Measurements from ENCODE around the gene TMEM220. TPM values are rescaled to one million over a fixed set of nuclear protein-coding genes. Genes with fewer than 3 reads are reported as not detected.

TMEM220 gene
- total RNA-seq, 1 experiment from 2014 or later = 4.0 TPM

- H3K27ac Mint-ChIP-seq = no peak overlapping the region
- ChIA-PET CTCF (interaction anchor here (0.8 to 3.4 kb wide), 25 partner anchors 8 to 145 kb away, joined by 3 to 84 read pairs (median 5); partner anchors contain the start of gene PIRT), POLR2A (interaction anchor here (0.8 kb wide), 1 partner anchor 69 kb away, joined by 5 read pairs; no protein-coding TSS in a partner anchor)
- H3K36me3 Mint-ChIP-seq = peaks cover 14% of the 10 kb centered on the region
- no peak for DNase-seq (ENCODE audit: low spot score)
- no peak overlapping the region for H3K4me3 Mint-ChIP-seq
- ATAC-seq = no peak
- peaks cover 14% of the 10 kb centered on the region for H3K9me3 Mint-ChIP-seq
- peaks cover 13% of the 10 kb centered on the region; the same call in 1 of the 2 replicates for H3K4me1 Mint-ChIP-seq
- no peaks in the 10 kb centered on the region; the same call in 1 of the 2 replicates for H3K27me3 Mint-ChIP-seq (ENCODE audit: low read depth)
- TF ChIP-seq FOXJ3 (CRISPR knock-in tag; IDR thresholded peaks at IDR 0.05; ENCODE audit: borderline replicate concordance) = no peak
- TF ChIP-seq ZNF416 (CRISPR knock-in tag; IDR thresholded peaks at IDR 0.05) = no peak
- TF ChIP-seq IRF1 (CRISPR knock-in tag; IDR thresholded peaks at IDR 0.05) = no peak
- TF ChIP-seq RELA (CRISPR knock-in tag; IDR thresholded peaks at IDR 0.05; ENCODE audit: borderline replicate concordance) = no peak
- TF ChIP-seq MXD4 (CRISPR knock-in tag; IDR thresholded peaks at IDR 0.05; ENCODE audit: borderline replicate concordance) = no peak
- TF ChIP-seq ZNF219 (CRISPR knock-in tag; IDR thresholded peaks at IDR 0.05; ENCODE audit: borderline replicate concordance) = no peak
- no peak for TF ChIP-seq ESRRA (CRISPR knock-in tag; IDR thresholded peaks at IDR 0.05; ENCODE audit: borderline replicate concordance)
Measured at GRCh38 chr17:10773391-10773790, 43.6 kb upstream of the TMEM220 start.

GRCh38 chr17:10772425-10773380 is 42.9 kb upstream of the TMEM220 start:
- Mint-ChIP-seq H3K27ac (no peak overlapping the region), H3K9me3 (peaks cover 14% of the 10 kb centered on the region), H3K27me3 (ENCODE audit: low read depth) (no peaks in the 10 kb centered on the region; the same call in 1 of the 2 replicates), H3K36me3 (peaks cover 14% of the 10 kb centered on the region), H3K4me1 (peaks cover 13% of the 10 kb centered on the region; the same call in 1 of the 2 replicates), H3K4me3 (no peak overlapping the region)
- POLR2A ChIA-PET = interaction anchor here (0.8 kb wide), 1 partner anchor 70 kb away, joined by 5 read pairs; no protein-coding TSS in a partner anchor
- peak; percentile 89 for DNase-seq (ENCODE audit: low spot score)
- peak; percentile 76 for ATAC-seq
- CTCF ChIA-PET = interaction anchor here (0.5 to 3.4 kb wide), 31 partner anchors 8 to 126 kb away, joined by 3 to 84 read pairs (median 4); partner anchors contain the start of gene PIRT
- TF ChIP-seq AFF4 (CRISPR knock-in tag; IDR thresholded peaks at IDR 0.05; ENCODE audit: borderline replicate concordance) = no peak
- TF ChIP-seq ZBTB43 (CRISPR knock-in tag; IDR thresholded peaks at IDR 0.05) = no peak
- no peak for TF ChIP-seq CREM (CRISPR knock-in tag; IDR thresholded peaks at IDR 0.05)
- no peak for TF ChIP-seq SMAD3 (CRISPR knock-in tag; IDR thresholded peaks at IDR 0.05; ENCODE audit: borderline replicate concordance)
- no peak for TF ChIP-seq ZNF219 (CRISPR knock-in tag; IDR thresholded peaks at IDR 0.05; ENCODE audit: borderline replicate concordance)
- no peak for TF ChIP-seq FOXP1 (CRISPR knock-in tag; IDR thresholded peaks at IDR 0.05; ENCODE audit: borderline replicate concordance)
- peak; percentile 94 for TF ChIP-seq CTCF (IDR thresholded peaks at IDR 0.05)
- TF ChIP-seq TEAD4 (CRISPR knock-in tag; IDR thresholded peaks at IDR 0.05) = no peak
